Cardiac fibroblast (primary cell): ENCODE data around the gene C2CD3.
"Not testable (repeated sequence)": the region's sequence is repeated elsewhere in the genome, so short reads cannot be mapped to it uniquely, and the experiment has no call there.

ENCODE experiments used
- DNase-seq, 2 donors: peaks; one replicate each; pipeline versions ENCODE4 v3.0.0 to v3.0.0-alpha.2; 2010; ENCODE audit warnings: low read depth in 2 of 2
- H3K4me3 ChIP-seq, 2 donors: replicated peaks in 1 of 2; 1 replicate in 1 of 2; 2 replicates in 1 of 2; pipeline ENCODE4 v1.5.1; 2011; ENCODE audit warnings: low read depth in 2 of 2, low read length in 2 of 2, mild to moderate bottlenecking in 2 of 2, moderate library complexity in 1 of 2
- CTCF ChIP-seq: IDR thresholded peaks from one replicate; pipeline ENCODE4 v1.5.1; 2011; ENCODE audit warnings: low read depth, mild to moderate bottlenecking, low read length, inconsistent platforms

Gene C2CD3

GRCh38 chr11:74121804-74122203, 49.0 kb downstream of the C2CD3 start:
- no peak for DNase-seq
- no peak overlapping the region for H3K4me3 ChIP-seq
- no peak for TF ChIP-seq CTCF

- not testable (repeated sequence) for H3K4me3 ChIP-seq
- peak in 1 of 2 donors; percentile 15 for DNase-seq
Observed at GRCh38 chr11:74120260-74121035, 50.4 kb downstream of the C2CD3 start.

GRCh38 chr11:74116719-74117118, 54.1 kb downstream of the C2CD3 start:
- H3K4me3 ChIP-seq: no peak overlapping the region
- no peak for DNase-seq
- TF ChIP-seq CTCF: no peak

- no peak for TF ChIP-seq CTCF
- DNase-seq: no peak
- no peak overlapping the region for H3K4me3 ChIP-seq
Observed at GRCh38 chr11:74112877-74113276, 57.9 kb downstream of the C2CD3 start.

- no peak for DNase-seq
- no peak overlapping the region for H3K4me3 ChIP-seq
- no peak for TF ChIP-seq CTCF
Observed at GRCh38 chr11:74106124-74106523, 64.7 kb downstream of the C2CD3 start.

GRCh38 chr11:74102321-74102720, 68.5 kb downstream of the C2CD3 start:
- TF ChIP-seq CTCF: no peak
- no peak for DNase-seq
- no peak overlapping the region for H3K4me3 ChIP-seq

GRCh38 chr11:74100735-74101134, 70.1 kb downstream of the C2CD3 start:
- no peak overlapping the region for H3K4me3 ChIP-seq
- DNase-seq: no peak
- no peak for TF ChIP-seq CTCF
